SH-SY5Y (cell line): ENCODE data around the gene PRR16.

Source experiments
- GATA2 ChIP-seq: IDR thresholded peaks from 2 replicates; pipeline ENCODE4 v1.6.1; 2011; ENCODE audit warnings: mild to moderate bottlenecking, low read depth, low read length
- GATA3 ChIP-seq: IDR thresholded peaks from 2 replicates; pipeline ENCODE4 v1.6.1; 2011; ENCODE audit warnings: low read depth, mild to moderate bottlenecking, low read length, moderate library complexity

- TF ChIP-seq GATA2: no peak
- no peak for TF ChIP-seq GATA3
Measured at GRCh38 chr5:120442694-120443093, 21.4 kb upstream of the PRR16 start.
